DND-41 (cell line): ENCODE data around the gene HID1.
A peak's percentile ranks its signal among the peaks of the same experiment; 100 is the strongest.

Source experiments
- ATAC-seq: fragments of 200-7000 bp; cut with Tn5 transposase; 3 replicates; pipeline ENCODE4 v1.9.1; 2021; ENCODE audit warnings: low read depth; ENCODE audit not compliant: insufficient read depth
- DNase-seq: peaks from one replicate; pipeline ENCODE4 v3.0.0-alpha.2; 2020
- H2AFZ ChIP-seq: 2 replicates; pipeline ENCODE4 v1.6.0; 2012; ENCODE audit warnings: low read depth, low read length
- H3K27ac ChIP-seq: 2 replicates; pipeline ENCODE4 v1.5.1; 2012; ENCODE audit warnings: low read length, inconsistent platforms
- H3K27me3 ChIP-seq: fragments of 200-600 bp; sonication (generic); 2 replicates; pipeline ENCODE4 v1.6.0; 2012; ENCODE audit warnings: low read length, mild to moderate bottlenecking, inconsistent platforms; ENCODE audit not compliant: insufficient read depth, poor library complexity
- H3K36me3 ChIP-seq: 2 replicates; pipeline ENCODE4 v1.5.1; 2012; ENCODE audit warnings: low read length, inconsistent platforms; ENCODE audit not compliant: insufficient read depth
- H3K4me1 ChIP-seq: 2 replicates; pipeline ENCODE4 v1.5.1; 2012; ENCODE audit warnings: mild to moderate bottlenecking, low read length; ENCODE audit not compliant: insufficient read depth
- H3K4me2 ChIP-seq: 2 replicates; pipeline ENCODE4 v1.6.0; 2012; ENCODE audit warnings: mild to moderate bottlenecking, moderate library complexity, low read length, inconsistent platforms; ENCODE audit not compliant: insufficient read depth
- H3K4me3 ChIP-seq, 2 experiments: fragments of 200-600 bp in 1 of 2; shearing (Covaris generic) in 1 of 2; 2 replicates each; pipeline ENCODE4 v1.5.1; 2012 to 2016; ENCODE audit warnings: inconsistent platforms in 2 of 2, low read length in 2 of 2, mild to moderate bottlenecking in 2 of 2, low read depth in 1 of 2, moderate library complexity in 1 of 2
- H3K79me2 ChIP-seq: 2 replicates; pipeline ENCODE4 v1.6.0; 2012; ENCODE audit warnings: low read length, inconsistent platforms; ENCODE audit not compliant: insufficient read depth
- H3K9ac ChIP-seq: 2 replicates; pipeline ENCODE4 v1.6.0; 2012; ENCODE audit warnings: low read depth, mild to moderate bottlenecking, inconsistent platforms, low read length, moderate library complexity
- H3K9me3 ChIP-seq: 2 replicates; pipeline ENCODE4 v1.5.1; 2012; ENCODE audit warnings: low read length, moderate library complexity, mild to moderate bottlenecking, inconsistent platforms; ENCODE audit not compliant: insufficient read depth, severe bottlenecking
- H4K20me1 ChIP-seq: 2 replicates; pipeline ENCODE4 v1.6.0; 2012; ENCODE audit warnings: low read length; ENCODE audit not compliant: insufficient read depth
- CTCF ChIP-seq: IDR thresholded peaks from 2 replicates; pipeline ENCODE4 v1.5.1; 2012; ENCODE audit warnings: borderline replicate concordance, low read length, moderate library complexity, mild to moderate bottlenecking; ENCODE audit not compliant: poor library complexity, severe bottlenecking; ENCODE audit errors: extremely low read depth
- EZH2 ChIP-seq: IDR thresholded peaks from 3 replicates; pipeline ENCODE4 v1.6.1; 2012; ENCODE audit warnings: borderline replicate concordance, low read depth, mild to moderate bottlenecking, moderate library complexity, low read length, inconsistent platforms; ENCODE audit not compliant: severe bottlenecking

The HID1 gene

GRCh38 chr17:74922694-74923537 lies 49.6 kb downstream of the HID1 start, which contains the start of gene USH1G:
Gene USH1G, minus strand, starts transcription at chr17:74923255. Its CDS starts 182 bp downstream, at chr17:74923073.
- Histone ChIP-seq H3K36me3 (no peaks in the 10 kb centered on the region), H3K4me1 (no peaks in the 10 kb centered on the region), H3K9ac (no peak within 1 kb of the TSS), H3K9me3 (no peaks in the 10 kb centered on the region), H2AFZ (no peak within 1 kb of the TSS), H3K27me3 (peaks cover 19% of the 10 kb centered on the region), H4K20me1 (no peaks in the 10 kb centered on the region; the same call in 1 of the 2 replicates), H3K4me2 (no peak within 1 kb of the TSS), H3K79me2 (no peaks in the 10 kb centered on the region), H3K27ac (no peak within 1 kb of the TSS), H3K4me3 (no peak within 1 kb of the TSS)
- ATAC-seq (peak; percentile 55; the same call in 2 of the 3 replicates), DNase-seq (peak; percentile 15)
- TF ChIP-seq CTCF (no peak), EZH2 (no peak)

GRCh38 chr17:74922172-74922571 lies 50.4 kb downstream of the HID1 start:
- H3K36me3 ChIP-seq: no peaks in the 10 kb centered on the region
- ATAC-seq (no peak), DNase-seq (no peak)
- no peak overlapping the region for H3K4me3 ChIP-seq
- peaks cover 12% of the 10 kb centered on the region for H3K27me3 ChIP-seq
- no peak overlapping the region for H3K9ac ChIP-seq
- no peaks in the 10 kb centered on the region for H3K79me2 ChIP-seq
- H3K27ac ChIP-seq: no peak overlapping the region
- TF ChIP-seq CTCF: no peak
- TF ChIP-seq EZH2: no peak
- no peaks in the 10 kb centered on the region for H3K4me1 ChIP-seq
- no peaks in the 10 kb centered on the region for H3K9me3 ChIP-seq
- H3K4me2 ChIP-seq: no peak overlapping the region
- H4K20me1 ChIP-seq: no peaks in the 10 kb centered on the region; the same call in 1 of the 2 replicates
- H2AFZ ChIP-seq: no peak overlapping the region

GRCh38 chr17:74921769-74922168 lies 50.8 kb downstream of the HID1 start:
- no peaks in the 10 kb centered on the region; the same call in 1 of the 2 replicates for H4K20me1 ChIP-seq
- H3K79me2 ChIP-seq: no peaks in the 10 kb centered on the region
- H2AFZ ChIP-seq: no peak overlapping the region
- no peaks in the 10 kb centered on the region for H3K4me1 ChIP-seq
- no peak for TF ChIP-seq CTCF
- TF ChIP-seq EZH2: no peak
- H3K27ac ChIP-seq: no peak overlapping the region
- no peak overlapping the region for H3K4me3 ChIP-seq
- H3K4me2 ChIP-seq: no peak overlapping the region
- DNase-seq (no peak), ATAC-seq (no peak)
- no peaks in the 10 kb centered on the region for H3K9me3 ChIP-seq
- no peak overlapping the region for H3K9ac ChIP-seq
- H3K36me3 ChIP-seq: no peaks in the 10 kb centered on the region
- peaks cover 12% of the 10 kb centered on the region for H3K27me3 ChIP-seq
